Activated CD4-positive, alpha-beta T cell treated with anti-CD3 and anti-CD28 coated beads, Interleukin-2, amount 50 U/mL, for 48 hours (primary cell): ENCODE measurements around the gene CNIH3.
"Not testable (repeated sequence)": the region's sequence is repeated elsewhere in the genome, so short reads cannot be mapped to it uniquely, and the experiment has no call there.

Experiments used
- DNase-seq, 2 experiments: peaks; one replicate each; pipeline ENCODE4 v3.0.0-alpha.2; 2020

CNIH3 gene

DNA sequence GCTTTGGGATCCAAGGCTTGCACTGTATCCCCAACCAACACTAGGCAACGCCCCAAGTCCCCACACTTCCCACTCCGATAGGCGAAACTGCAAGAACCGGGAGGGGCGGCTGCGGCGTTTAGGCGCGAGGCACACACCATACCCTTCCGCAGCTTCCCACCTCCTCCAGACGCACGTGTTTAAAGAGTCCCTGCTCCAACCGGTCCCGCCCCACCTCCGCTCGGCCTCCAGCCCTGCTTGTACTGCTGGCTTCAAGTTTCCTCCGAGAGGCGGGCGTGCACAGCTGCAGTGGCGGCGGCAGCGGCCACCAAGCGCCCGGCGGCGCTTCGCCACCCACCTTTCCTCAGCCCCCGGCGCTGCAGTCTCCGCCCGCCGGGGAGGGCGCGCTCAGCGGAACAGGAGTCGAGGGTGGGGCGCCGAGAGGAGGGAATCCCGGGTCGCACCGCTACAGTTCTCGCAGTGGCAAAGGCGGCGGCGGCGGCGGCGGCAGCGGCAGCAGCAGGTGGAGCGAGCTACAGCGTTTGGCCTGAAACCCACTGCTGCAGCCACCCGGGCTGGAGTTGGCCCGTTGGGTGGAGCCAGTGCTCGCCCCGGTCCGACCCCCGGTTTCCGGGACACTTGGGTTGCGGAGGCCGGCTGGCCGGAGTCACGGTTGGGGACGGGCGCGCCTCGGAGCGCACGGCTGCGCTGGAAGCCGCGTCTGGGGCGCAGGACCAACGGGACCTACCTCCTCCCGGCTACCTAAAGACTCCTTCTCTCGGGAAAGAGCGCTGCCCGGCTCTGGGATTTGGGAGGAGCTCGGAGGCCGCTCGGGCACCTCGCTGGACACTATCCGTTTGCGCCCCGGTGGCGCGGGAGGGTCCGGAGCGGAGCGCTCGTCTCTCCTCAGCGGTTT, at the start of gene CNIH3:
Gene CNIH3, plus strand, starts transcription at position 457 of the 895 bp plus-strand sequence. CDS start 858 bp downstream, outside the sequence.
- peak; percentile 27 to 33 for DNase-seq

DNA sequence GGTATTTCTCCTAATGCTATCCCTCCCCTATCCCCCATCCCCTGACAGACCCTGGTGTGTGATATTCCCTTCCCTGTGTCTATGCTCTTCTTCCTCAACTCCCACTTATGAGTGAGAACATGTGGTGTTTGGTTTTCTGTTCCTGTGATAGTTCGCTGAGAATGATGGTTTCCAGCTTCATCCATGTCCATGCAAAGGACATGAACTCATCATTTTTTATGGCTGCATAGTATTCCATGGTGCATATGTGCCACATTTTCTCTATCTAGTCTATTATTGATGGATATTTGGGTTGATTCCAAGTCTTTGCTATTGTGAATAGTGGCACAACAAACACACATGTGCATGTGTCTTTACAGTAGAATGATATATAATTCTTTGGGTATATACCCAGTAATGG, 49.6 kb upstream of the CNIH3 start:
- DNase-seq = not testable (repeated sequence)

DNA sequence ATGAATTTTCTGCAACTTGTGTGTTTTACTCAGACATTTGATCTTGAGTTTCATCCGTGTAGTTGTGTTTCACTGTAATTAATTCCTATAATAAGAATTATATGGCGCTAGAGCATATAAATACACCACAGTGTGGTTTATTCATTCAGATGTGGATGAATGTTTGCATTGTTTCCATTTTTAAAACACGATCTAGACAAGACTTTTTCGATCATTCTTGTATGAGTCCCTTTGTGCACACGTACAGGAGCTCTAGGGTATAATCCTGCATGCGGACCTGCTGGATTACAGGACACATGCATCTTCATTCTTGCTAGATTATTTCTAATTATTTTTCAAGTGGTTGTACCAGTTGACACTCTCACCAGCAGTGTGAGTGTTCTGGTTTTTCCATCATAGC, 46.8 kb upstream of the CNIH3 start:
- no peak for DNase-seq

DNA sequence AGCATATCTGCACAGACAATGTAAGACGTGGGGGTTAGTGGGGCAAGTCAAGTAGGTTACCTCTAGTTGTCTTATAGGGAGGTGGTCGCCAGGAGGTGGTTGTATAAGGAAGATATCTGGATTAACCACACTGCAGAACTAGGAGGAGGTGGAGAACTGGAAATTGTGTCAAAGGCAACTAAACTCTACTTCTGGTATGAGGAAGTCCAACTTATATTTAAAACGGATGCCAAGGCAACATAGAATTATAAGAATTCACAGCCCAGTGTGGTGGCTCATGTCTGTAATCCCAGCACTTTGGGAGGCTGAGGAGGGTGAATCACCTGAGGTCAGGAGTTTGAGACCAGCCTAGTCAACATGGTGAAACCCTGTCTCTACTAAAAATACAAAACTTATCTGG, 44.1 kb upstream of the CNIH3 start:
- DNase-seq = not testable (repeated sequence)

DNA sequence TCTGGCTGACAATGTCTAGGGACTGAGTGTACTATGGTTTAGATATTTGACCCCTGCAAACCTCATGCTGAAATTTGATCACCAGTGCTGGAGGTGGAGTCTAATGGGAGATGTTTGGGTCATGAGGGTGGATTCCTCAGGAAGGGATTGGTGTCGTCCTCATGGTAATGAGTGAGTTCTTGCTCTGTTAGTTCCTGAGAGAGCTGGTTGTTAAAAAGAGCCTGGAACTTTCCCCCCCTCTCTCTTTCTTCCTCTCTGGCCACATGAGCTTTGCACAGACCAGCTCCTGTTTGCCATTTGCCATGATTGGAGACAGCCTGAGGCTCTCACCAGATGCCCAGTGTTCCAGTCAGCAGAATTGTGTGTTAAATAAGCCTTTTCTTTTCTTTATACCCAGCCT, 36.6 kb upstream of the CNIH3 start:
- DNase-seq = no peak

DNA sequence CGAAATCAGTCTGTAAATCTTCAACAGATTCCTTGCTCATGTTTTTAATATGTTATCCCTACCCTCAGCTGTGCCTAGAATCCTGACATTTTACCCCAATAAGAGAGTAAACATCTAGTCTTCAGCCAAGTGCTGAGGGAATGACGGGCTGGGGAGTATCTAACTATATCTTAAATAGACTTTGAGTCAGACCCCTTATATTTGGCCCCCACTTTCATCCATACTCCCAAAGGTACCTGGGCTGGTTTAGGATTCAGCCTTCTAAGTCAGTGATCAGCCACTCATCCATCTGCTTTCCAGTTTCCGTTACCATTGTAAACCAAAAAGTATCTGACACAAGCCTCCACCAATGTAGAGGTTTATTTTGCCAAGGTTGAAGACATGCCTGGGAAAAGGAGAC, 36.1 kb upstream of the CNIH3 start:
- no peak for DNase-seq

DNA sequence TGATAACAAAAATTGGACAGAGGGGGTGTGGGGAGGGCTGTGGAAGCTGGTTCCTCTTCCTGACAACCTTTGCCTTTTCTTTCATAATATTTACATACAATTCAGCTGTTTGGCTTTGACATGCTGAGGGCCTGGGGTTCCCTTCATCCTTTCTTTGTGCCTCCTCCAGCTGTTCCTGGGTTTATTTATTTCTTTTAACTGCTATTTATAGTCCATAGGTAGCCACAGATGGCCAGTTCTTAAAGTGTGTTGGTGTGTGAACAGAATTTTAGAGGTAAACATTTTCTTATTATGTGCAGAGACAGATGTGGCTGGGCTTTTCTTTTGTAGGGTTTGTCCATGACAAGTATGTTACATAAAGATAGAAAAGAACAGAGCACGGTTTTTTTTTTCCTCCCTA, 34.1 kb upstream of the CNIH3 start:
- DNase-seq = no peak

DNA sequence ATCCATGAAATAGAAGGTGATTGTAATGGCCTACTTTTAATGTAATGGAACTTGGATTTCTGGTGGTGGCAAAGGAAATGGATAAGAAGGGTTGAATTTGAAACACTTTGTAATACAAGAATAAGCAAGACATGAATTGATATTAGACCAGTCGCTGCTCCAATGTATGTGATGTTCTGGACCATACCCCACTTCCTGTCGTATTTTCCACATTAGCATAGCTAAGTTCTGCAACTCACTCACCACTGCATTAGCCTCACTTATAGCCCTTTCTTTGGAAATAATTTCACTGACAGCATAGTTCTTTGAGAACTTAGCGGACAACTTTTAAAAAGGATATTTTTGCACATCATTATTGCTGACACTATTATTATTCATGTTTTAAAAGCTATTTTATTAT, 32.3 kb upstream of the CNIH3 start:
- DNase-seq = no peak

DNA sequence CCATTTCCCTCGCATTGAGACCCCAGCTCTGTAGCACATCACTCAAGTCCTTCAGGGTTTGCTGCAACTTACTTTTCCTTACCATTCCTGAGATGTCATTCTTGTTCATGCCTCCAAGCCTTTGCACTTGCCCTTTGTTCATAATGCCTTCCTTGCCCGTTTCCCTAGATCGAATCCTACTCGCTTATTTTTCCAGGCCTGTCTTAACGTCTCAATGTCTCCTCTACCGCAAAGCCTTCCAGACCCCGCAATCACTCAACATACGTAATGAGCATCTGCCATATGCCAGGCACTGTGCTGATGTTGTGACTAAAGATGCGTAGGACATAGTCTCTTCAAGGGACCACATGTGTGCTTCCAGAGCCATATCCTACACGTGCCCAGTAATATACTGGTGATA, 31.1 kb upstream of the CNIH3 start:
- no peak for DNase-seq

DNA sequence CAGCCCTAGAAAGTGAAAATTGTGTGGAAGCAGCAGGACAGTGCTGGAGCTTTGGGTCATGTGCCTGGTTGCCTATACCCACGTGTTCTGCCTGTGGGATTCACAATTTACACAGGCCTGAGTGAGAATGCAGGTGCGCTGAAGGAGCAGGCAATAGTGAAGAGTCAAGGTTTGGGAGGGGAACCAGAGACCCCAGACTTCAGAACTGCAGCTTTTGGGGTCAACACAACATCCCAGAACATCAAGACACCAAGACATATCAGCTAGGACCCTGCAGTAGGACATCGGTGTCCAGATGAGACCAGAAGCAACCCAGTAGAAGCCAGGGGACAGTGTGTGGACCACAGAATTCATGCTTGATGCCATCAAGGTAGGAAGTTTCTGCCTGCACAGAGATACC, 29.1 kb upstream of the CNIH3 start:
- no peak for DNase-seq

DNA sequence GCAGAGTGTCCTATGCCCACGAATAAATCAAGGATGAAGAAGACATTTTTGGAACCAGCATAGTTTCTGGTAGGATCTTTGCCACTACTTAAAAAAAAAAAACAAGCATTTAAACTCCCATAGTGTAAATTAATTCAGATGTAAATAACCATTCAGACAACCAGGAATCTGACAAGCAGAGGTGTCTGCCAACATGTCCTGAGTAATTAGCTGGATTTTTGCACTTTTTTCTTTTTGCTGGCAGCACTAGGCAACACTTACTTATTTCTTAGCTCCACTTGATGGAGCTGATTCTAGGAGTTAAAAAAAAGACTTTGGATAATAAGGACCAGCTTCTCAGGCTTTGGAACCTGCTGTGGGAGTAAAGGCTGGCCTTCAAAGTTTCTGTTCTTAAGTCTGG, 27.6 kb upstream of the CNIH3 start:
- DNase-seq = no peak

DNA sequence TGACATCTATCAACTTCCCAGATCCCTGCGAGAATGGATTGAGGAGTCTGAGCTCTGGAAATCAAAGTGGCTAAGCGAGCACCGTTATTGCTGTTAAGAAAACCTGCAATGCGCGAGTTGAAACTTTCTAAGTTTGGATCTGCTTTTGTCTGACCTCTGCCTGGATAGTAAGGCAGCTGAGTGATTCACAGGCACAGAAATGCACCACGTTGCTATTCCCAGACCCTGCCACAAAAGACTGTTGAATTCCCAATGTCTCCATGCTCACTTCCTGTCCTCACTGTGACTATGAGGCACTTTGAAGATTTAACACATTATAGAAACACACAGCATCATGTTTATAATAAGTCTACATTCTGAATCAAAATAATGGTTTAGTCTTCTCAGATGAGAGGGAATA, 27.1 kb upstream of the CNIH3 start:
- no peak for DNase-seq

DNA sequence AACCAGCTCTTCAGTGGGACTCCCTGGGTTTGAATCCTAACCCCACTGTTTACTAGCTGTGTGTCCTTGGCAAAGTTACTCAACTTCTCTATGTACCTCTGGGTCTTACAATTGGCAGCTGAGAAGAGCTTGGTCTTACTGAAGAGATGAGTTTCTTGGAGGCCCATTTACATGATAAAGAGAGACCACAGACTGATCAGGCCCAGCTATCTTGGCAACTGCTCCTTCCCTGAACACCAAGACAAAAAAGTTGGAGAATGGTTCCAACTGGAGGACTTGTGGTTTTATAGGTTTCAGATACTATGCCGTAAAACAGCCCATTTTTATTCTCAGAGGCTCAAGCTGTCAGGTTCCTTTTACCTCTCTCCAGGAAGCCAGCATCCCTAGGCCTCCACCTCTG, 24.8 kb upstream of the CNIH3 start:
- DNase-seq = no peak

DNA sequence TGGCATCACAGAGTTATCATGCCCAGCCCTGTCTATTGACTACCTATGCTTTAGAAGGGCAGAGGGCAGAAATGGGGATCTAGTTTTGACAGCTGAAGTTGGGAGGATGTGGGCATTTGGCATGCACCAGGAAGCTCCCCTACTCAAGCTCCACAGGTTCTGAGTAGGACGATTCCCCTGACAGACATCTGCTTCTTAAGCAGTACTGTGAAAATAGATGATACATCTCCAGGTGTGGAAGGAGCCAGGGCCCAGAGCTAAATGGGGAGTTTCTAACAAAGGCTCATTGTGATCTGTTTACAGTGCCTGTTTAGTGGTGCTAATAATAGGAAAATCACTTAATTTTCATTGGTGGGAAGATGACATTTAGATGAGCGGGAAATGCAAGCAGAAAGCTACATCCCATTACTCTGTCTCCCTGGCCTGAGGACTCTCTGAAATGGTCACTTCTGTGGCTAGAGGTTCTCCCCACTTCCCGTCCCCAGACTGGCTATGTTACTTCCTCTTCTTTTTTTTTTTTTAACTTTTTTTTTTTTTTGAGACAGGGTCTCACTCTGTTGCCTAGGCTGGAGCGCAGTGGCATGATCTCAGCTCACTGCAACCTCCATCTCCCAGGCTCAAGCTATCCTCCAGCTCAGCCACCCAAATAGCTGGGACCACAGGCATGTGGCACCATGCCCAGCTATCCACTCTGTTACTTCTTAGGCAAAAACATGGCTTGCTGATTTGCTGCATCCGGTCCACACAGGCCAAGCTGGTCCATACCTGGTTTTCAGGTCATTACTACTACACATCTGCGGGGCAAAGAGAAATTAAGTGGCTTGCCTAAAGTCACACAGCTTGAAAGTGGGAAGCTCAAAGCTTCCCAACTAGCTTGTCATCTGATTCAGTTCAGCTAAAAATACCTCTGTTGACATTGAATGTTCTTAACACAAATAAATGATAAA, 23.2 kb upstream of the CNIH3 start:
- DNase-seq = no peak

DNA sequence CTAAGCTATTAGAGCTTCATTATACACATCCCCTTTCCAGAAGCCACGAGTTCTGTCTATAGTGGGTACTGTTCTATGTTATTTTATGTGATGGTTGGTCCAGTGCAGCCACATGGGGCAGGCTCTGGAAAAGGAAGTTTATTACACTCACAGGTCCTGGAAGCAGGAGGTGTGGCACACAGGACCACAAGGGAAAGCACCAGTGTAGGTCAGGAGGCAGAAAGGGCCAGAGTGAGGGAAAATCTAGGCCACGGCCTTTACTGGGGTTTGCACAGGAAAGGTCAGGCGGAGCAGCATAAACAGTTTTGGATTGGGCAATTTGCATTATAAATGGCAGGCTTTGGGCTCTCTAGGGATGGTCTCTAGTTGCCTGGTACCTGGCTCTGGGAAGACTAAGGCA, 21.8 kb upstream of the CNIH3 start:
- DNase-seq = no peak

DNA sequence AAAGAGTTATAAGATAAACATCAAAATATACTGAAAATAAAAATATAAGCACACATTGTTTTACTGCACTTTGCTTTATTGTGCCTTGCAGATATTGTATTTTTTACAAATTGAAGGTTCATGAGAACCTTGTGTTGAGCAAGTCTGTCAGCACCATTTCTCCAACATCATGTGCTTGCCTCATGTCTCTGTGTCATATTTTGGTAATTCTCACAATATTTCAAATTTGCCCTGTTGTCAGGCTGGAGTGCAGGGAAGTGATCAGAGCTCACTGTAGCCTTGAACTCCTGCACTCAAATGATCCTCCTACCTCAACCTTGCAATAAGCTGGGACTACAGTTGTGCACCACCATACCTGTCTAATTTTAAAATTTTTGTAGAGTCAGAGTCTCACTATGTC, 21.3 kb upstream of the CNIH3 start:
- no peak for DNase-seq

DNA sequence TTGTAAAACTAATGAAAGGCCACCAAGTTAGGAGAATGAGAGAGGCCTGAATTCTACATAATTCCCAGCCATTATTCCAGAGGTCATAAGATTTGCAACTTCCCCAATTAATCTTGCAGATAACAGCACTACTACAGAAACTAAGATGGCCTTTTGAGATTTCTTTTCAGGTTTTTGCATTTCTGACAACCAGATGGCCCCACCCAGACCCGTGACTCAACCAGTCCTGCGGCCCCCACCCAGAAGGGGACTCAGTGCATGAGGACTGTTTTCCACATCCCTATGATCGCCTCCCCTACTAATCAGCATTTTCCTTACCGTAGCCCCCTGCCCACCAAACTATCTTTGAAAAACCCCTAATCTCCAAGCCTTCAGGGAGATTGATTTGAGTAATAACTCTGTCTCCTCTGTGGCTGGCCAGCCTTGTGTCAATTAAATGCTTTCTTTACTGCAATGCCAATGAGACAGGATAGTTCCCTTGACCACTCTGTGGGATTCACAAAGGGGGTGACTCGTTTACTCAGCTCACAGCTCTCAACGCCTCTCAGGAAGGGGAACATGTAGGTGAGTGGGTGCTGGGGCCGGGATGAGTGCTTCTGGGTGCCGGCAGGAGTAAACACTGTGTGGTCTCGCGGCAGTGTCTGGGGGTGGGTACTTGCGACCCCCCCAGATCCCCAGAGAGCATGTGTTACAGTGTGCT, 10.5 kb upstream of the CNIH3 start:
- DNase-seq = no peak

DNA sequence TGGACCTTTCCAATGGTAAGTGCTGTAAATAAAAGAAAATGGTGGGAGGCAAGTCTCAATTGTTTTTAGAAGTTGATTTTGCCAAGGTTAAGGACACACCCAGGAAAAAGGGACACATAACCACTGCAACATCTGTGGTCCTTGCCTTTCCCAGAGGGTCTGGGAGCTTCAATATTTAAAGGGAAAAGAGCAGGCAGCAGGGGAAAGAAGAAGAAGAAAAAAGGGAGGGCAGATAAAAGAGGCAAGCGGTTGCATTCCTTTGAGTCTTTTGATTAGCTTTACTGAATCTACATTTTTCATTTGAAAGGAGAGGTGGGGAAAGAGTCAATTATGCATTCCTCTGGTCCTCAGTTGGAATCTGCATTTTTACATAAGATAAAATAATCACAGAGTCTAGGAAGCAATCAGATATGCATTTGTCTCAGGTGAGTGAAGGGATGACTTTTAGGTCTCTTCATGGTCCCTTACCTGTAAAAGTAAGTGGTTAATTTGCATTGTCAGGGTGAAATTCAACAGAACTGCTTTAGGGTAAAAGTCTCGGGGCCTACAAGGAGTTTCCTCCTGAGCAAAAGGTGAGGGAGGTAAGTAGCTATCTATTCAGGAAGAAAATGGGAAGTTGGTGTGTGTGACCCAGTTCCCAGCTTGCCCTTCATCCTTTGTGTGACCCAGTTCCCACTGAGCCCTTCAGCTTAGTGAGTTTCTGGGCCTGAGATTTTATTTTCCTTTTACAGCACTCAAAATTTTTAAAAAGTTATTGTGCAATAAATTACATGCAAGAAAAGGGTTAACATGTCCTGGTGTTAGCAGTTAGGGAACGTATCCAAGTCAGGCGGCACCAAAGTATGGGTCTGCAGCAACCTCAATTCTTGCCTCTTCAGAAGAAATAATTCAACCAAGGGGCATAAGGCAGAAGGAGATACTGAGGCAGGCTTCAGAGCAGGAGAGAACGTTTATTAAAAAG, 8.6 kb upstream of the CNIH3 start:
- DNase-seq = no peak

DNA sequence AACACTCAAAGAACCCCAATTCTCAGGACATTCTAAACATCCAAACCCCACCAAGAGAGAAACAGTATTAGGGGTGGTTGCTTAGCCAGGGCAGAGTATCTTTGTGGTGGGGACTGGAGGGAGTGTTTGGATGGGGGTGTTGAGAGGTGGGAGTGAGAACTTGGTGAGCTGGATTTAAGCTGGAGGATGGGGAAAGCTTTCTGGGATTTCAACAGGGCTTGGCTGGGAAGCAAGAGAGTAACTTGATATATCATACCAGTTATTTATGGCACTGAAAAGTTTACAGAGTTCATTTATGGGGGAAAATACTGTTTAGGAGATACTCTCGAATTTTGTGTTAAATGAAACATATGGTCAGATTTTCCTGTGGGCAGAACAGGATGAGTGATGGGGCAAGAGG, 6.8 kb upstream of the CNIH3 start:
- DNase-seq = no peak

DNA sequence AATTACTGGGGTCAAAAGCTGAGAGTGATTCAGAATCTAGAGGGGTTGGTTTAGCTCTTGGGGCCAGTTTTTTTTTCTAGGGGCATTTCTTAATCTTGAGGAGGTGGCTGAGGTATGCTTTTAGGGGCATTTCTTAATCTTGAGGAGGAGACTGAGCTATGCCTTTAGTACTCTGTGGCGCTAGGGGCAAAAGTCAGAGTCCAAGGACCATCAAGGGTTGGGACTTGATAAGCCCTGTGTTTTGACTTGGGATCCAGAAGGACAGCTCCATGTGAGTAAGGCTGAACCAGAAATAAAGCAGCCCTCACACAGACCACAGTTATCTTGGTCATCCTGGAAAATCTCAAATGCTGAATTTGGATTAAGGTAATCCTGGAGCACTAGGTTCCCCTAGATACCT, 3.9 kb upstream of the CNIH3 start:
- no peak for DNase-seq

DNA sequence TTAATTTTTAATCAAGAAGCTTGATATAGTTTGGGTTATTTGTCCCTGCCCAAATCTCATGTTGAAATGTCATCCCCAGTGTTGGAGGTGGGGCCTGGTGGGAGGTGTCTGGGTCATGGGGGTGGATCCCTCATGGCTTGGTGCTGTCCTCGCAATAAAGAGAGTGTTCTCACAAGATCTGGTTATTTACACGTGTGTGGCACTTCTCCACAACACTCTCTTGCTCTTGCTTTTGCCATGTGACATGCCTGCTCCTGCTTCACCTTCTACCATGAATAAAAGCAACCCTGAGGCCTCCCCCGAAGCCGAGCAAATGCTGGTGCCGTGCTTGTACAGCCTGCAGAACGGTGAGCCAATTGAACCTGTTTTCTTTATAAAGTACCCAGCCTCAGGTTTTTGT, 2.6 kb upstream of the CNIH3 start:
- DNase-seq = no peak
